ENCODE measurements around the gene CUX1. TPM values are rescaled to one million over a fixed set of nuclear protein-coding genes. Genes with fewer than 3 reads are reported as not detected.

The CUX1 gene
- total RNA-seq, 2 experiments from 2014 or later = 21.1 to 22.4 TPM

- no peak for DNase-seq
- CTCF ChIA-PET = no interaction called here
- no peaks in the 10 kb centered on the region for H3K9me3 Mint-ChIP-seq
Observed at GRCh38 chr7:102148799-102149198, 331.4 kb downstream of the CUX1 start.

GRCh38 chr7:102149416-102149815 is 332.0 kb downstream of the CUX1 start:
- CTCF ChIA-PET = no interaction called here
- no peak overlapping the region for H3K27ac Mint-ChIP-seq
- DNase-seq = no peak
- H3K27me3 Mint-ChIP-seq = no peaks in the 10 kb centered on the region
- H3K9me3 Mint-ChIP-seq = no peaks in the 10 kb centered on the region
- POLR2A ChIA-PET = no interaction called here
- H3K4me3 Mint-ChIP-seq = no peak overlapping the region
- no peaks in the 10 kb centered on the region for H3K4me1 Mint-ChIP-seq
- H3K36me3 Mint-ChIP-seq (ENCODE audit: low read depth) = no peaks in the 10 kb centered on the region

More at GRCh38 chr7:102148799-102149198, 331.4 kb downstream of the CUX1 start:
- H3K27ac Mint-ChIP-seq = no peak overlapping the region
- no peaks in the 10 kb centered on the region for H3K36me3 Mint-ChIP-seq (ENCODE audit: low read depth)
- H3K27me3 Mint-ChIP-seq = no peaks in the 10 kb centered on the region
- POLR2A ChIA-PET = no interaction called here
- H3K4me1 Mint-ChIP-seq = no peaks in the 10 kb centered on the region
- no peak overlapping the region for H3K4me3 Mint-ChIP-seq

- no peak for DNase-seq
- Mint-ChIP-seq H3K36me3 (ENCODE audit: low read depth) (no peaks in the 10 kb centered on the region), H3K4me1 (no peaks in the 10 kb centered on the region), H3K4me3 (no peak overlapping the region), H3K9me3 (no peaks in the 10 kb centered on the region), H3K27ac (no peak overlapping the region), H3K27me3 (no peaks in the 10 kb centered on the region)
- ChIA-PET POLR2A (no interaction called here), CTCF (interaction anchor here (0.6 kb wide), 1 partner anchor 26 kb away, joined by 3 read pairs; no protein-coding TSS in a partner anchor)
Observed at GRCh38 chr7:102150266-102150665, 332.8 kb downstream of the CUX1 start.

GRCh38 chr7:102152672-102153598 is 335.5 kb downstream of the CUX1 start:
- Mint-ChIP-seq H3K4me1 (no peaks in the 10 kb centered on the region), H3K9me3 (no peaks in the 10 kb centered on the region), H3K36me3 (ENCODE audit: low read depth) (no peaks in the 10 kb centered on the region), H3K27ac (no peak overlapping the region), H3K4me3 (no peak overlapping the region), H3K27me3 (no peaks in the 10 kb centered on the region)
- DNase-seq = no peak
- ChIA-PET POLR2A (no interaction called here), CTCF (no interaction called here)

- H3K27ac Mint-ChIP-seq = no peak overlapping the region
- no peak overlapping the region for H3K4me3 Mint-ChIP-seq
- H3K9me3 Mint-ChIP-seq = no peaks in the 10 kb centered on the region
- H3K27me3 Mint-ChIP-seq = no peaks in the 10 kb centered on the region
- no peaks in the 10 kb centered on the region for H3K36me3 Mint-ChIP-seq (ENCODE audit: low read depth)
- CTCF ChIA-PET = no interaction called here
- POLR2A ChIA-PET = no interaction called here
- H3K4me1 Mint-ChIP-seq = no peaks in the 10 kb centered on the region
- DNase-seq = no peak
Observed at GRCh38 chr7:102153599-102153946, 336.1 kb downstream of the CUX1 start.

- DNase-seq = no peak
- ChIA-PET POLR2A (no interaction called here), CTCF (no interaction called here)
- Mint-ChIP-seq H3K27ac (no peak overlapping the region), H3K4me3 (no peak overlapping the region), H3K4me1 (no peaks in the 10 kb centered on the region), H3K36me3 (ENCODE audit: low read depth) (no peaks in the 10 kb centered on the region), H3K27me3 (no peaks in the 10 kb centered on the region), H3K9me3 (no peaks in the 10 kb centered on the region)
Observed at GRCh38 chr7:102154425-102154824, 337.0 kb downstream of the CUX1 start.

GRCh38 chr7:102155821-102156441 is 338.5 kb downstream of the CUX1 start:
- no peak for DNase-seq
- Mint-ChIP-seq H3K27ac (no peak overlapping the region), H3K27me3 (no peaks in the 10 kb centered on the region), H3K9me3 (no peaks in the 10 kb centered on the region), H3K4me1 (no peaks in the 10 kb centered on the region), H3K4me3 (no peak overlapping the region), H3K36me3 (ENCODE audit: low read depth) (no peaks in the 10 kb centered on the region)
- ChIA-PET POLR2A (no interaction called here), CTCF (no interaction called here)

GRCh38 chr7:102156867-102157266 is 339.4 kb downstream of the CUX1 start:
- Mint-ChIP-seq H3K4me1 (no peaks in the 10 kb centered on the region), H3K4me3 (no peak overlapping the region), H3K27ac (no peak overlapping the region), H3K36me3 (ENCODE audit: low read depth) (no peaks in the 10 kb centered on the region), H3K9me3 (no peaks in the 10 kb centered on the region), H3K27me3 (no peaks in the 10 kb centered on the region)
- CTCF ChIA-PET = no interaction called here
- DNase-seq = no peak
- POLR2A ChIA-PET = no interaction called here

GRCh38 chr7:102165136-102165535 is 347.7 kb downstream of the CUX1 start:
- no peaks in the 10 kb centered on the region for H3K36me3 Mint-ChIP-seq (ENCODE audit: low read depth)
- POLR2A ChIA-PET = no interaction called here
- no peaks in the 10 kb centered on the region for H3K27me3 Mint-ChIP-seq
- H3K27ac Mint-ChIP-seq = no peak overlapping the region
- H3K9me3 Mint-ChIP-seq = no peaks in the 10 kb centered on the region
- DNase-seq = no peak
- H3K4me3 Mint-ChIP-seq = no peak overlapping the region
- CTCF ChIA-PET = no interaction called here
- H3K4me1 Mint-ChIP-seq = no peaks in the 10 kb centered on the region

GRCh38 chr7:102167254-102167653 is 349.8 kb downstream of the CUX1 start:
- POLR2A ChIA-PET = no interaction called here

GRCh38 chr7:102169651-102170392 is 352.4 kb downstream of the CUX1 start:
- ChIA-PET POLR2A (no interaction called here), CTCF (no interaction called here)
- Mint-ChIP-seq H3K4me3 (no peak overlapping the region), H3K4me1 (no peaks in the 10 kb centered on the region), H3K27me3 (no peaks in the 10 kb centered on the region), H3K9me3 (no peaks in the 10 kb centered on the region), H3K27ac (no peak overlapping the region), H3K36me3 (ENCODE audit: low read depth) (no peaks in the 10 kb centered on the region)
- no peak for DNase-seq

More at GRCh38 chr7:102167254-102167653, 349.8 kb downstream of the CUX1 start:
- Mint-ChIP-seq H3K27me3 (no peaks in the 10 kb centered on the region), H3K36me3 (ENCODE audit: low read depth) (no peaks in the 10 kb centered on the region), H3K9me3 (no peaks in the 10 kb centered on the region), H3K4me1 (no peaks in the 10 kb centered on the region), H3K27ac (no peak overlapping the region), H3K4me3 (no peak overlapping the region)
- CTCF ChIA-PET = no interaction called here
- no peak for DNase-seq

- POLR2A ChIA-PET = no interaction called here
- H3K27ac Mint-ChIP-seq = no peak overlapping the region
- no peaks in the 10 kb centered on the region for H3K9me3 Mint-ChIP-seq
- CTCF ChIA-PET = no interaction called here
- no peak overlapping the region for H3K4me3 Mint-ChIP-seq
- no peak for DNase-seq
- no peaks in the 10 kb centered on the region for H3K27me3 Mint-ChIP-seq
- H3K36me3 Mint-ChIP-seq (ENCODE audit: low read depth) = no peaks in the 10 kb centered on the region
- H3K4me1 Mint-ChIP-seq = no peaks in the 10 kb centered on the region
Observed at GRCh38 chr7:102170393-102170970, 353.1 kb downstream of the CUX1 start.

GRCh38 chr7:102173669-102174068 is 356.2 kb downstream of the CUX1 start:
- ChIA-PET POLR2A (no interaction called here), CTCF (no interaction called here)
- Mint-ChIP-seq H3K27me3 (no peaks in the 10 kb centered on the region), H3K27ac (no peak overlapping the region), H3K4me1 (no peaks in the 10 kb centered on the region), H3K9me3 (no peaks in the 10 kb centered on the region), H3K4me3 (no peak overlapping the region), H3K36me3 (ENCODE audit: low read depth) (no peaks in the 10 kb centered on the region)
- DNase-seq = no peak
